Measurements from ENCODE around the gene BDH1. TPM values are rescaled to one million over a fixed set of nuclear protein-coding genes. Genes with fewer than 3 reads are reported as not detected.

Gene BDH1
- total and polyA plus RNA-seq, 2 of the 8 experiments (the other 6 are each of a cell fraction or from before 2014, with no cell fraction given), result 27.2 to 28.1 TPM

- no peak overlapping the region for H2BK120ac ChIP-seq (replicated peaks; ENCODE audit: low read depth, low read length)
- no peak overlapping the region for H2BK15ac ChIP-seq (ENCODE audit: low read length)
- no peaks in the 10 kb centered on the region for H3K79me2 ChIP-seq (ENCODE audit: control insufficient read depth in 1 of 2, insufficient read depth in 2 of 2, low read length in 2 of 2)
- no peaks in the 10 kb centered on the region for H3K36me3 ChIP-seq (ENCODE audit: control insufficient read depth in 2 of 4, insufficient read depth in 4 of 4, low read length in 3 of 4)
- FAIRE-seq (no peak), DNase-seq (ENCODE audit: low read depth in 1 of 2, low spot score in 2 of 2) (no peak)
- H4K8ac ChIP-seq (ENCODE audit: extremely low read depth, insufficient read depth, low read length), result no peak overlapping the region
- no peak overlapping the region for H3K4me2 ChIP-seq (ENCODE audit: insufficient read depth in 1 of 2, low read depth in 2 of 2, low read length in 2 of 2)
- ChIA-PET CTCF (ENCODE audit: partially characterized antibody) (interaction anchor here (0.5 to 1.3 kb wide), 5 partner anchors 16 to 583 kb away, joined by 3 to 4 read pairs (median 3); partner anchors contain the start of gene MELTF), POLR2A (ENCODE audit: partially characterized antibody) (no interaction called here)
- WGBS, 2 experiments (ENCODE audit: extremely low coverage in 1 of 2, insufficient coverage in 1 of 2, insufficient read length in 1 of 2, insufficient replicate concordance in 2 of 2, low coverage in 1 of 2, low lambda C conversion rate in 2 of 2, missing lambda C conversion rate in 1 of 2), result 84% methylated on average over 7 of the region's 7 CpGs; no CpG with 5 or more reads in 1 of the 2 experiments
- no peak overlapping the region for H4K91ac ChIP-seq (replicated peaks; ENCODE audit: insufficient read length, low read length)
- H3K14ac ChIP-seq (ENCODE audit: insufficient read length), result no peak overlapping the region
- no peak overlapping the region for H3K4ac ChIP-seq (replicated peaks; ENCODE audit: insufficient read length, low read depth, low read length)
- no peak overlapping the region for H3K23ac ChIP-seq (ENCODE audit: insufficient read length)
- H4K20me1 ChIP-seq (replicated peaks in 1 of 2; ENCODE audit: control insufficient read depth in 1 of 2, insufficient read depth in 2 of 2, low read length in 2 of 2), result no peaks in the 10 kb centered on the region
- TF ChIP-seq MAX (IDR thresholded peaks at IDR 0.05) (no peak), SP2 (IDR thresholded peaks at IDR 0.05; ENCODE audit: low read length) (no peak), POLR2AphosphoS5 (IDR thresholded peaks at IDR 0.05; ENCODE audit: low read depth, low read length) (no peak), ATF2 (IDR thresholded peaks at IDR 0.05; ENCODE audit: low read length) (no peak), MAFK (IDR thresholded peaks at IDR 0.05; ENCODE audit: low read depth, low read length) (no peak), GTF2F1 (IDR thresholded peaks at IDR 0.05; ENCODE audit: borderline replicate concordance, low read depth, low read length) (no peak), KDM5A (IDR thresholded peaks at IDR 0.05; ENCODE audit: low read length) (no peak), ASH2L (IDR thresholded peaks at IDR 0.05; ENCODE audit: low read length) (no peak)
- no peak overlapping the region for H3K9ac ChIP-seq (replicated peaks in 1 of 4; ENCODE audit: extremely low read depth in 1 of 4, low read depth in 3 of 4, low read length in 3 of 4)
- H3K79me1 ChIP-seq (ENCODE audit: low read depth, low read length), result no peaks in the 10 kb centered on the region
- H2AFZ ChIP-seq (ENCODE audit: low read length), result no peak overlapping the region
- no peak overlapping the region for H3K27ac ChIP-seq (ENCODE audit: low read depth, low read length)
- no peak overlapping the region for H2BK12ac ChIP-seq (ENCODE audit: low read depth, low read length)
- H3K4me3 ChIP-seq (ENCODE audit: extremely low read depth in 1 of 4, insufficient read depth in 2 of 4, low read depth in 3 of 4, low read length in 4 of 4), result no peak overlapping the region
- no peak overlapping the region for H2BK20ac ChIP-seq (ENCODE audit: low read length)
- H3K9me3 ChIP-seq (ENCODE audit: insufficient read depth in 2 of 2, low read depth in 1 of 2, low read length in 1 of 2), result no peaks in the 10 kb centered on the region
- no peak overlapping the region for H2AK5ac ChIP-seq (ENCODE audit: low read depth, low read length)
- peaks cover 5% of the 10 kb centered on the region; the same call in 1 of the 2 replicates for H3K23me2 ChIP-seq (ENCODE audit: low read depth, low read length)
- peaks cover 4 to 12% (median 9%) of the 10 kb centered on the region in 4 experiments for H3K4me1 ChIP-seq (replicated peaks in 1 of 4; ENCODE audit: control insufficient read depth in 3 of 4, insufficient read depth in 4 of 4, low read length in 3 of 4)
- H4K5ac ChIP-seq (ENCODE audit: insufficient read length, low read depth, low read length), result no peak overlapping the region
- H3K27me3 ChIP-seq (replicated peaks in 1 of 4; ENCODE audit: control insufficient read depth in 3 of 4, extremely low read depth in 1 of 4, insufficient read depth in 3 of 4, low read length in 3 of 4), result peaks cover 0 to 2% (median 0%) of the 10 kb centered on the region in 4 experiments; a peak in 1 of 7 replicates
- H3K18ac ChIP-seq (ENCODE audit: extremely low read depth, low read length), result no peak overlapping the region
- no peak overlapping the region for H3K56ac ChIP-seq (replicated peaks; ENCODE audit: insufficient read length, low read depth, low read length)
- no peak overlapping the region for H2BK5ac ChIP-seq (ENCODE audit: low read depth, low read length)
Observed at GRCh38 chr3:197462808-197463207, 93.0 kb downstream of the BDH1 start.
